Sigmoid colon (tissue), 4 donors: ENCODE measurements around the gene IL10RA.

Experiments used
- EP300 ChIP-seq, 4 donors: sonication (generic); formaldehyde crosslinking; IDR thresholded peaks; one replicate each; pipeline ENCODE4 v1.6.1; 2017; ENCODE audit warnings: antibody characterized with exemption in 4 of 4
- POLR2AphosphoS5 ChIP-seq, 4 donors: sonication (generic); formaldehyde crosslinking; IDR thresholded peaks; one replicate each; pipeline ENCODE4 v1.6.1; 2017; ENCODE audit warnings: antibody characterized with exemption in 4 of 4
- TF ChIP-seq, protein P1 (sequence below), 4 experiments: fragments of 450-650 bp in 3 of 4; fragments of 200-600 bp in 1 of 4; IDR thresholded peaks; one replicate each; pipeline ENCODE4 v1.5.1; 2016 to 2019; ENCODE audit warnings: antibody characterized with exemption in 4 of 4, mild to moderate bottlenecking in 3 of 4, moderate library complexity in 2 of 4

DNA sequence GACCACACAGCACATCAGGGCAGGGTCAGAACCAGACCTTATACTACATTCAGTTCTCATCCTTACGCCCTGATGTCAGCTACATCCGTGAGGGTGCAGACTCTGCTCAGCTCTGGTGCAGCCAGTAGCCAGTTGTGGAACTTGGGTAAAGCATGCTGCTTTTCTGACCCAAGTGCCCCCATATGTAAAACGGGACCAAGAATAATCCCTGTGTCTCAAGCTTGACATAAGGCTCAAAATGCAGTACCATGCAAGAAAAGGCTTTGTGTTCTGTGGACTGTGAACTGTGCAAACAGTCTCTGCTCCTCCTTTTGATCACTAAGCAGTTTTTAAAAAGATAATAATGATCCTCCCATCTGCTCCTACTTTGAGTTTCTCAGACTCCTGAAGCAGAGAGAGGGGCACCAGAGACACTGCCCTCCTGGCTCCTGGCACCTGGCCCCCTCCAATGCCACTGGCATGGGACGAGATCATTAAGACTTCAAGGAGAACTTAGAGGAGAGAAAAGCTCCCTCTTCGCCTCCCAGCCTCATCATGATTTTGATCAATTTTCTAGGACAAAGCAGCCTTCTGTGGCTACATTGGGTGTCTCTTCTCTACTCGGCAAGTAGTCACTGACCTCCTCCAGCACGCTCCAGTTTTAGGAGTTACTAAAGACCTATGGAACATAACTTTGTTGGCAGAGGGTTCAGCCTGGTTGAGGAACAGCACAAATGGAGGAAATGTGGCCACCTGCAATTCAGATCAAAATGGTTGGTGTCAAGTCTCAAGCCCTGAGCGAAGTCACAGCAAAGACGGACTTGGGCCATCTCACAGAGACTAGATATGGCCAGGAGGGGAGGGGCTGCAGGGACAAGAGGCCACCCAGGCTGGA, 23.9 kb downstream of the IL10RA start:
- TF ChIP-seq POLR2AphosphoS5 (IDR thresholded peaks at IDR 0.05), result no peak
- TF ChIP-seq, protein P1, sequence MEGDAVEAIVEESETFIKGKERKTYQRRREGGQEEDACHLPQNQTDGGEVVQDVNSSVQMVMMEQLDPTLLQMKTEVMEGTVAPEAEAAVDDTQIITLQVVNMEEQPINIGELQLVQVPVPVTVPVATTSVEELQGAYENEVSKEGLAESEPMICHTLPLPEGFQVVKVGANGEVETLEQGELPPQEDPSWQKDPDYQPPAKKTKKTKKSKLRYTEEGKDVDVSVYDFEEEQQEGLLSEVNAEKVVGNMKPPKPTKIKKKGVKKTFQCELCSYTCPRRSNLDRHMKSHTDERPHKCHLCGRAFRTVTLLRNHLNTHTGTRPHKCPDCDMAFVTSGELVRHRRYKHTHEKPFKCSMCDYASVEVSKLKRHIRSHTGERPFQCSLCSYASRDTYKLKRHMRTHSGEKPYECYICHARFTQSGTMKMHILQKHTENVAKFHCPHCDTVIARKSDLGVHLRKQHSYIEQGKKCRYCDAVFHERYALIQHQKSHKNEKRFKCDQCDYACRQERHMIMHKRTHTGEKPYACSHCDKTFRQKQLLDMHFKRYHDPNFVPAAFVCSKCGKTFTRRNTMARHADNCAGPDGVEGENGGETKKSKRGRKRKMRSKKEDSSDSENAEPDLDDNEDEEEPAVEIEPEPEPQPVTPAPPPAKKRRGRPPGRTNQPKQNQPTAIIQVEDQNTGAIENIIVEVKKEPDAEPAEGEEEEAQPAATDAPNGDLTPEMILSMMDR (IDR thresholded peaks at IDR 0.05), result no peak
- no peak for TF ChIP-seq EP300 (IDR thresholded peaks at IDR 0.05)
